Measurements from ENCODE around the gene SLC5A9.

Gene SLC5A9

DNA sequence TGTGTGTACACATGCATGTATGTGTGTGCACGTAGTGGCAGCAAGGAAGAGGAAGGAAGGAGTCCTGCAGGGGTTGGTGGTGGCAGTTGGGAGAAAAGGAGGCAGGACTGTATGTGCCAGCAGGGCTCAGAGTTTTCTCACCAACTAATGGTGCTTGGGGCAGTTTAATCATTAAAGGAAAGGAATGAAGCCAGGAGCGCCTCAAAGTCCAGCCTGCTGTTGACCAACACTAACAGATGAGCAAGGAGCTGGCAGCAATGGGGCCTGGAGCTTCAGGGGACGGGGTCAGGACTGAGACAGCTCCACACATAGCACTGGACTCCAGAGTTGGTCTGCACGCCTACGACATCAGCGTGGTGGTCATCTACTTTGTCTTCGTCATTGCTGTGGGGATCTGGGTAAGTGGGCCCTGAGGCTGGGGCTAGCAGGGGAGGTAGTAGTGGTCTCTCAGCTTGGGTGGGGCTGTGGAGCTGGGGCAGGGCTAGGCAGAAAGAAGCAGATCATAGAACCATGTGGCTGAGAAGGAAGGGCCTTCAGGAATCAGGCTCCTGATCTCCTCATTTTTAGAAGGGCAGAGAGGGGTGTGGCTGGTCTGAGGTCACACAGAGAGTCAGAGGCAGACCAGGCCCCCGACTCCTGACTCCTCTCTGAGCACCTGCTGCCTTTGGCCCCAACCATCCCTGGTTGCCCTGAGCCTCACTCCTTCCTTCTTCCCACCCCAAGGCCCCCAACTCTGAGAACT lies at the start of gene SLC5A9:
Gene SLC5A9, plus strand, starts transcription at position 216 of the 742 bp plus-strand sequence. Its CDS starts 21 bp downstream, at position 237.
- no peaks in the 10 kb centered on the region for H3K27me3 ChIP-seq (ENCODE audit: low read depth, low read length)
- H3K79me2 ChIP-seq (ENCODE audit: low read length) = no peaks in the 10 kb centered on the region
- H3K9me3 ChIP-seq (ENCODE audit: insufficient read depth, low read length) = no peaks in the 10 kb centered on the region
- no peak for TF ChIP-seq EZH2phosphoT487 (IDR thresholded peaks at IDR 0.05; ENCODE audit: low read depth)
- TF ChIP-seq, protein P1, sequence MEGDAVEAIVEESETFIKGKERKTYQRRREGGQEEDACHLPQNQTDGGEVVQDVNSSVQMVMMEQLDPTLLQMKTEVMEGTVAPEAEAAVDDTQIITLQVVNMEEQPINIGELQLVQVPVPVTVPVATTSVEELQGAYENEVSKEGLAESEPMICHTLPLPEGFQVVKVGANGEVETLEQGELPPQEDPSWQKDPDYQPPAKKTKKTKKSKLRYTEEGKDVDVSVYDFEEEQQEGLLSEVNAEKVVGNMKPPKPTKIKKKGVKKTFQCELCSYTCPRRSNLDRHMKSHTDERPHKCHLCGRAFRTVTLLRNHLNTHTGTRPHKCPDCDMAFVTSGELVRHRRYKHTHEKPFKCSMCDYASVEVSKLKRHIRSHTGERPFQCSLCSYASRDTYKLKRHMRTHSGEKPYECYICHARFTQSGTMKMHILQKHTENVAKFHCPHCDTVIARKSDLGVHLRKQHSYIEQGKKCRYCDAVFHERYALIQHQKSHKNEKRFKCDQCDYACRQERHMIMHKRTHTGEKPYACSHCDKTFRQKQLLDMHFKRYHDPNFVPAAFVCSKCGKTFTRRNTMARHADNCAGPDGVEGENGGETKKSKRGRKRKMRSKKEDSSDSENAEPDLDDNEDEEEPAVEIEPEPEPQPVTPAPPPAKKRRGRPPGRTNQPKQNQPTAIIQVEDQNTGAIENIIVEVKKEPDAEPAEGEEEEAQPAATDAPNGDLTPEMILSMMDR (IDR thresholded peaks at IDR 0.05; ENCODE audit: low read depth, low read length) = no peak
- no peaks in the 10 kb centered on the region for H3K36me3 ChIP-seq (replicated peaks; ENCODE audit: low read depth, low read length)
- no peak within 1 kb of the TSS for H3K4me3 ChIP-seq (ENCODE audit: low read length)
- no peak within 1 kb of the TSS for H3K9ac ChIP-seq (ENCODE audit: low read length)
- no peak within 1 kb of the TSS for H3K4me2 ChIP-seq (ENCODE audit: low read length)
- H3K4me1 ChIP-seq (ENCODE audit: low read length) = peaks cover 2% of the 10 kb centered on the region; the same call in 1 of the 2 replicates
- H4K20me1 ChIP-seq (ENCODE audit: insufficient read depth, low read length) = no peaks in the 10 kb centered on the region
- no peak within 1 kb of the TSS for H2AFZ ChIP-seq (ENCODE audit: low read depth, low read length)
- no peak within 1 kb of the TSS for H3K27ac ChIP-seq (ENCODE audit: low read length)

DNA sequence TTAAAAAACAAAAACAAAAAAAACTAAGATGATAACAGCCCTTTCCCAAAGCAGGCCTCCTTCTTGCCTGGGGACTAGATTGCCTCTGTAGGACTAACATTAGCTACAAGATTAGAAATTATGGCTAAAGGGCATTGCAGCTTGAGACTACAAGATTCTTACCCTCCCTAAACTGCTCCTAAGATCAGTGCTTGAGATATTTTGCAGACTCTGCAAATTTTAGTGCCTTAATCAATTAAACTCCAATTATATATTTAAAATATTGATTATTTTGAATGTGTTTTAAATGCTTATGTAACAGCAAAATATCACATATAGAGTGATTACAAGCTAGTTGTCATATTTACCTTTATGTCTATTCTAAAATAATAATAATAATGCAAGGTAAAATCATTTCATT lies 47.4 kb upstream of the SLC5A9 start:
- Histone ChIP-seq H4K20me1 (ENCODE audit: insufficient read depth, low read length) (no peaks in the 10 kb centered on the region), H3K27me3 (ENCODE audit: low read depth, low read length) (no peaks in the 10 kb centered on the region), H3K27ac (ENCODE audit: low read length) (no peak overlapping the region), H3K4me3 (ENCODE audit: low read length) (no peak overlapping the region), H3K36me3 (replicated peaks; ENCODE audit: low read depth, low read length) (no peaks in the 10 kb centered on the region), H2AFZ (ENCODE audit: low read depth, low read length) (no peak overlapping the region), H3K79me2 (ENCODE audit: low read length) (no peaks in the 10 kb centered on the region), H3K4me1 (ENCODE audit: low read length) (no peaks in the 10 kb centered on the region), H3K9ac (ENCODE audit: low read length) (no peak overlapping the region), H3K9me3 (ENCODE audit: insufficient read depth, low read length) (no peaks in the 10 kb centered on the region), H3K4me2 (ENCODE audit: low read length) (no peak overlapping the region)
- TF ChIP-seq, protein P1 (IDR thresholded peaks at IDR 0.05; ENCODE audit: low read depth, low read length) = no peak
- TF ChIP-seq EZH2phosphoT487 (IDR thresholded peaks at IDR 0.05; ENCODE audit: low read depth) = no peak

DNA sequence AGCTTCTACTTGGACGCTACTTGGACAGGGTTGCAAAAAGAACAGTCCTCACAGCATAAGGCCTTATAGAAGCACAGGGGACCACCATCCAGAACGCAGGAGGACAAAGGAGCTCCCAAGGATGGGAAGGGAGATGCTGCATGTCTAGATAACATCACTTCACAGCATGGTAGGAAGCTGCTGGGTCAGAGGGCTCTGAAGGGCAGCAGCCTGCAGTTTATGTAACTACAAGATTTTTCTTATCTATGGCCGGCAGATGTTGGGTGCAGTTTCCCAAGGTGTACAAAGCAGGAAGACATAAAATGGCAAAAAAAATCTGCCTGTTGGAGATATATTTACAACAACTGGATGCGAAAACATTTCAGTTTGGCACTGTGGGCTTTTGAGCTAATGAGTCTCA lies 45.3 kb upstream of the SLC5A9 start:
- Histone ChIP-seq H3K4me1 (ENCODE audit: low read length) (no peaks in the 10 kb centered on the region), H3K27ac (ENCODE audit: low read length) (no peak overlapping the region), H3K36me3 (replicated peaks; ENCODE audit: low read depth, low read length) (no peaks in the 10 kb centered on the region), H3K9me3 (ENCODE audit: insufficient read depth, low read length) (no peaks in the 10 kb centered on the region), H3K79me2 (ENCODE audit: low read length) (no peaks in the 10 kb centered on the region), H4K20me1 (ENCODE audit: insufficient read depth, low read length) (no peaks in the 10 kb centered on the region), H3K27me3 (ENCODE audit: low read depth, low read length) (no peaks in the 10 kb centered on the region), H2AFZ (ENCODE audit: low read depth, low read length) (no peak overlapping the region), H3K4me2 (ENCODE audit: low read length) (no peak overlapping the region), H3K9ac (ENCODE audit: low read length) (no peak overlapping the region), H3K4me3 (ENCODE audit: low read length) (no peak overlapping the region)
- TF ChIP-seq, protein P1 (IDR thresholded peaks at IDR 0.05; ENCODE audit: low read depth, low read length) = no peak
- no peak for TF ChIP-seq EZH2phosphoT487 (IDR thresholded peaks at IDR 0.05; ENCODE audit: low read depth)

DNA sequence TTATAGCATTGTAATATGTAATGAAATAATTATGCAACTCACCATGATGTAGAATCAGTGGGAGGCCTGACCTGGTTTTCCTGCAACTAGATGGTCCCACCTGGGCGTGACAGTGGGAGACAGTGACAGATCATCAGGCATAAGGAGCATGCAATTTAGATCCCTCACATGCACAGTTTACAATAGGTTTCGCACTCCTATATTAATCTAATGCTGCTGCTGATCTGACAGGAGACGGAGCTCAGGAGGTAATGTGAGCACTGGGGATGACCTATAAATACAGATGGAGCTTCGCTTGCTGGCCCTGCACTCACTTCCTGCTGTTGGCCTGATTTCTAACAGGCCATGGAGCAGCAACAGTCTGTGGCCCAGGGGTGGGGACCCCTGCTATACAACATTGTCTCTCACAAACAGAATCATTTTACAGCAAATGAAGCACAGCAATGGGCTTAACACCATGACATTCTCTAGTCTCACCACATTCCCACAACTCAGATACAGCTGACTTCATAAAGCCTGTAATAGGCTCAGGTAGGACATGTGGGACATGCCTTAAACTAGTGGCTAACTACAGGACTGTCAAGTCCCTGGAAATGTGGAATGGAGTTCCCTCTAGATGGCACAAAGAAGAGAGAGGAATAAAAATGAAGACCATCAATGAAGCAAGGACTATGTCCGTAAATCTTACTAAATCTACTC lies 40.7 kb upstream of the SLC5A9 start:
- H3K27me3 ChIP-seq (ENCODE audit: low read depth, low read length) = no peaks in the 10 kb centered on the region; the same call in 1 of the 2 replicates
- no peak overlapping the region for H3K4me2 ChIP-seq (ENCODE audit: low read length)
- no peaks in the 10 kb centered on the region for H3K79me2 ChIP-seq (ENCODE audit: low read length)
- no peaks in the 10 kb centered on the region for H3K9me3 ChIP-seq (ENCODE audit: insufficient read depth, low read length)
- TF ChIP-seq, protein P1 (IDR thresholded peaks at IDR 0.05; ENCODE audit: low read depth, low read length) = no peak
- TF ChIP-seq EZH2phosphoT487 (IDR thresholded peaks at IDR 0.05; ENCODE audit: low read depth) = no peak
- H3K4me3 ChIP-seq (ENCODE audit: low read length) = no peak overlapping the region
- H2AFZ ChIP-seq (ENCODE audit: low read depth, low read length) = no peak overlapping the region
- no peaks in the 10 kb centered on the region for H3K36me3 ChIP-seq (replicated peaks; ENCODE audit: low read depth, low read length)
- no peak overlapping the region for H3K27ac ChIP-seq (ENCODE audit: low read length)
- H3K9ac ChIP-seq (ENCODE audit: low read length) = no peak overlapping the region
- H3K4me1 ChIP-seq (ENCODE audit: low read length) = no peaks in the 10 kb centered on the region
- no peaks in the 10 kb centered on the region for H4K20me1 ChIP-seq (ENCODE audit: insufficient read depth, low read length)

Data from OCI-LY3 (cell line).